Measurements from ENCODE around the gene SYK. TPM values are rescaled to one million over a fixed set of nuclear protein-coding genes. Genes with fewer than 3 reads are reported as not detected.
"Not testable (repeated sequence)": the region's sequence is repeated elsewhere in the genome, so short reads cannot be mapped to it uniquely, and the experiment has no call there.

The SYK gene
- total RNA-seq, 4 donors from 2014 or later = 17.9 to 26.2 (median 23.2) TPM

GRCh38 chr9:90884178-90884577 lies 82.6 kb downstream of the SYK start:
- 78 to 87% methylated on average over 8 of the region's 8 CpGs for WGBS, 2 donors
- no peak for DNase-seq (ENCODE audit: low spot score in 2 of 2)
- no peak overlapping the region for H3K4me3 ChIP-seq (ENCODE audit: low read depth, poor library complexity, severe bottlenecking)
- no peak for TF ChIP-seq CTCF (IDR thresholded peaks at IDR 0.05)
- TF ChIP-seq POLR2A (IDR thresholded peaks at IDR 0.05) = no peak
- intact Hi-C loops (cut with DNase I; ENCODE audit: low total_unique reads) = no loop called here

GRCh38 chr9:90886868-90887267 lies 85.2 kb downstream of the SYK start:
- DNase-seq (ENCODE audit: low spot score in 2 of 2); intact Hi-C loops (cut with DNase I; ENCODE audit: low total_unique reads): not testable (repeated sequence)

GRCh38 chr9:90888941-90889340 lies 87.3 kb downstream of the SYK start:
- DNase-seq (ENCODE audit: low spot score in 2 of 2) = peak in 1 of 2 donors; percentile 23
- WGBS, 2 donors = 95 to 96% methylated on average over 8 of the region's 8 CpGs
- intact Hi-C loops (cut with DNase I; ENCODE audit: low total_unique reads) = no loop called here
- no peak for TF ChIP-seq CTCF (IDR thresholded peaks at IDR 0.05)
- TF ChIP-seq POLR2A (IDR thresholded peaks at IDR 0.05) = no peak
- no peak overlapping the region for H3K4me3 ChIP-seq (ENCODE audit: low read depth, poor library complexity, severe bottlenecking)

More at GRCh38 chr9:90886868-90887267, 85.2 kb downstream of the SYK start:
- not testable (repeated sequence) for H3K4me3 ChIP-seq (ENCODE audit: low read depth, poor library complexity, severe bottlenecking)

GRCh38 chr9:90890146-90890810 lies 88.7 kb downstream of the SYK start:
- DNase-seq (ENCODE audit: low spot score in 2 of 2) = peak in 1 of 2 donors; percentile 70
- no peak for TF ChIP-seq POLR2A (IDR thresholded peaks at IDR 0.05)
- TF ChIP-seq CTCF (IDR thresholded peaks at IDR 0.05) = no peak
- intact Hi-C loops (cut with DNase I; ENCODE audit: low total_unique reads) = no loop called here
- 83 to 84% methylated on average over 10 of the region's 10 CpGs for WGBS, 2 donors
- no peak overlapping the region for H3K4me3 ChIP-seq (ENCODE audit: low read depth, poor library complexity, severe bottlenecking)

- TF ChIP-seq POLR2A (IDR thresholded peaks at IDR 0.05) (no peak), CTCF (IDR thresholded peaks at IDR 0.05) (no peak)
- no peak overlapping the region for H3K4me3 ChIP-seq (ENCODE audit: low read depth, poor library complexity, severe bottlenecking)
- intact Hi-C loops (cut with DNase I; ENCODE audit: low total_unique reads) = no loop called here
- DNase-seq (ENCODE audit: low spot score in 2 of 2) = peak in 1 of 2 donors; percentile 39
- 92 to 93% methylated on average over 8 of the region's 8 CpGs for WGBS, 2 donors
Measured at GRCh38 chr9:90891308-90892040, 89.9 kb downstream of the SYK start.

- intact Hi-C loops (cut with DNase I; ENCODE audit: low total_unique reads) = no loop called here
- no peak for DNase-seq (ENCODE audit: low spot score in 2 of 2)
- WGBS, 2 donors = 66 to 76% methylated on average over 6 of the region's 6 CpGs
- TF ChIP-seq POLR2A (IDR thresholded peaks at IDR 0.05) = no peak
- TF ChIP-seq CTCF (IDR thresholded peaks at IDR 0.05) = no peak
- H3K4me3 ChIP-seq (ENCODE audit: low read depth, poor library complexity, severe bottlenecking) = no peak overlapping the region
Measured at GRCh38 chr9:90892918-90893317, 91.3 kb downstream of the SYK start.
